SU-DHL-6 (cell line): Measurements from ENCODE around the gene NR2F1-AS1.
A peak's percentile ranks its signal among the peaks of the same experiment; 100 is the strongest.

Experiments used
- H2AFZ ChIP-seq: fragments of 200-600 bp; sonication (generic); 2 replicates; pipeline ENCODE4 v1.6.1; 2014; ENCODE audit warnings: low read depth, mild to moderate bottlenecking, moderate library complexity, mixed read lengths, antibody characterized with exemption, low read length; ENCODE audit not compliant: severe bottlenecking
- H3F3A ChIP-seq: fragments of 200-600 bp; shearing (Covaris generic); 2 replicates; pipeline ENCODE4 v1.6.0; 2016; ENCODE audit warnings: antibody characterized with exemption, mild to moderate bottlenecking; ENCODE audit not compliant: insufficient read depth
- H3K27ac ChIP-seq: fragments of 200-600 bp; sonication (generic); 2 replicates; pipeline ENCODE4 v1.5.1; 2016; ENCODE audit warnings: low read depth, mild to moderate bottlenecking, low read length, moderate library complexity, mixed read lengths
- H3K27me3 ChIP-seq: fragments of 200-600 bp; sonication (generic), shearing (Covaris generic); 2 replicates; pipeline ENCODE4 v1.6.0; 2014; ENCODE audit warnings: mild to moderate bottlenecking, low read length
- H3K36me3 ChIP-seq: fragments of 200-600 bp; sonication (generic); 2 replicates; pipeline ENCODE4 v1.6.1; 2014; ENCODE audit warnings: mild to moderate bottlenecking, low read length, mixed read lengths
- H3K4me2 ChIP-seq: fragments of 300-600, 200-600 bp; shearing (Covaris generic), sonication (generic); 2 replicates; pipeline ENCODE4 v1.6.0; 2014; ENCODE audit warnings: low read length, low read depth, mild to moderate bottlenecking; ENCODE audit not compliant: poor library complexity, severe bottlenecking
- H3K4me3 ChIP-seq: fragments of 200-600 bp; sonication (generic); 2 replicates; pipeline ENCODE4 v1.5.1; 2014; ENCODE audit warnings: antibody characterized with exemption, low read length, mild to moderate bottlenecking, mixed read lengths; ENCODE audit not compliant: insufficient read depth, poor library complexity, severe bottlenecking
- H3K79me2 ChIP-seq: fragments of 200-600 bp; sonication (generic); 2 replicates; pipeline ENCODE4 v1.6.1; 2014; ENCODE audit warnings: mild to moderate bottlenecking, low read length, moderate library complexity; ENCODE audit not compliant: insufficient read depth
- H3K9ac ChIP-seq: fragments of 200-600 bp; sonication (generic); 2 replicates; pipeline ENCODE4 v1.7.0; 2014; ENCODE audit warnings: mild to moderate bottlenecking, low read length
- H3K9me2 ChIP-seq: fragments of 200-600 bp; sonication (generic); replicated peaks from 2 replicates; pipeline ENCODE4 v1.6.1; 2014; ENCODE audit warnings: low read length; ENCODE audit not compliant: insufficient read depth
- H3K9me3 ChIP-seq: fragments of 200-600 bp; sonication (generic); 2 replicates; pipeline ENCODE4 v1.6.1; 2014; ENCODE audit warnings: low read length, mixed read lengths; ENCODE audit not compliant: insufficient read depth
- H4K20me1 ChIP-seq: fragments of 200-600 bp; sonication (generic); 2 replicates; pipeline ENCODE4 v1.6.1; 2014; ENCODE audit warnings: low read depth, mild to moderate bottlenecking, antibody characterized with exemption, low read length, moderate library complexity, mixed read lengths
- EZH2phosphoT487 ChIP-seq: fragments of 200-600 bp; sonication (generic), shearing (Covaris generic); conservative IDR thresholded peaks from 2 replicates; pipeline ENCODE4 v1.6.1; 2018; ENCODE audit warnings: mild to moderate bottlenecking, antibody characterized with exemption, low read length, moderate library complexity, mixed read lengths
- TF ChIP-seq, protein P1 (sequence below): fragments of 200-600 bp; sonication (generic); IDR thresholded peaks from one replicate; pipeline ENCODE4 v1.5.1; 2017; ENCODE audit warnings: antibody characterized with exemption, mild to moderate bottlenecking, low read length, moderate library complexity; ENCODE audit not compliant: insufficient read depth, poor library complexity, severe bottlenecking

Gene NR2F1-AS1

DNA sequence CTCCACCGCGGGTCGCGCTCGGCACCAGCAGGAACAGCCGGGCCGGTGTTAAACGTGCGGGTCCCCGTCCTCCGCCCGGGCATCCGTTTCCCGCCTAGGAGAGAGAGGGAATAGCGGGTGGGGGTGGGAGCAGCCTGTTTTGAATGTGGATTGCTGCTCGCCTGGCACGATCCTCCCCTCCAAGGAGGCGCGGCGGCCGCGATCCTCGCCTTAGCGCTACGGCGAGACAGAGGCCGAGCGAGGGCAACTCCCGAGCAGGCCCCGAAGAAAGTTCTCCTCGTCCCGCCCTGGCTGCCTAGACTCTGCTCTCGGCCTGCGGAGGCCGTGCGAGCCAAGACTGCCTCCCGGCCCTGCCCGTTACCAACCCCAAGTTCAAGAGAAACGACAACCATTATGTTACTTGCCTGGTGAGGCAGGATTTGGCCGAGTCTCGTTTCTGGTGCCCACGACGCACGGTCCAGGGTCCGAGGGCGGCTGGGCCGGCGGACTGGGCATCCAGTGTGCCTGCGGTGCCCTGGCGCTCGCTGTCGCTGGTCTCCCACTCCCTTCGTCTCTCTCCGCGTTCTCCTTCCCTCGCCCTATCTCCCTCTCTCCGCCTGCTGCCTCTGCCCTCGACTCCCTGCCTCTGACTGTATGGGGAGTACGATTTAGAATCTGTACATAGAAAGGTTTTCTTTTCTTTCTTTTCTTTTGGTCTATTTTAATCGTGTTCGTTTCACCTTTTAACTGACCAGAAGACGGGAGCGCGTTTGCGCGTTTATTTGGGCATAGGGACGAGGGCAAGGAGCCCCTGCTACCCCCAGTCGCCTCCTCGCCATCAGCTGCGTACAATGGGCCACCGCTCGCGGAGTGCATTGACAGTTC lies 724 bp downstream of the NR2F1-AS1 start:
- Histone ChIP-seq H3F3A (peaks cover 6% of the 10 kb centered on the region; the same call in 1 of the 2 replicates), H3K27ac (no peak overlapping the region), H3K36me3 (no peaks in the 10 kb centered on the region), H3K9me2 (no peaks in the 10 kb centered on the region), H3K4me3 (no peak overlapping the region), H3K79me2 (no peaks in the 10 kb centered on the region), H4K20me1 (no peaks in the 10 kb centered on the region), H2AFZ (no peak overlapping the region), H3K9me3 (no peaks in the 10 kb centered on the region), H3K27me3 (no peaks in the 10 kb centered on the region), H3K4me2 (peak overlapping the region; percentile 97), H3K9ac (no peak overlapping the region)
- no peak for TF ChIP-seq EZH2phosphoT487
- TF ChIP-seq, protein P1, sequence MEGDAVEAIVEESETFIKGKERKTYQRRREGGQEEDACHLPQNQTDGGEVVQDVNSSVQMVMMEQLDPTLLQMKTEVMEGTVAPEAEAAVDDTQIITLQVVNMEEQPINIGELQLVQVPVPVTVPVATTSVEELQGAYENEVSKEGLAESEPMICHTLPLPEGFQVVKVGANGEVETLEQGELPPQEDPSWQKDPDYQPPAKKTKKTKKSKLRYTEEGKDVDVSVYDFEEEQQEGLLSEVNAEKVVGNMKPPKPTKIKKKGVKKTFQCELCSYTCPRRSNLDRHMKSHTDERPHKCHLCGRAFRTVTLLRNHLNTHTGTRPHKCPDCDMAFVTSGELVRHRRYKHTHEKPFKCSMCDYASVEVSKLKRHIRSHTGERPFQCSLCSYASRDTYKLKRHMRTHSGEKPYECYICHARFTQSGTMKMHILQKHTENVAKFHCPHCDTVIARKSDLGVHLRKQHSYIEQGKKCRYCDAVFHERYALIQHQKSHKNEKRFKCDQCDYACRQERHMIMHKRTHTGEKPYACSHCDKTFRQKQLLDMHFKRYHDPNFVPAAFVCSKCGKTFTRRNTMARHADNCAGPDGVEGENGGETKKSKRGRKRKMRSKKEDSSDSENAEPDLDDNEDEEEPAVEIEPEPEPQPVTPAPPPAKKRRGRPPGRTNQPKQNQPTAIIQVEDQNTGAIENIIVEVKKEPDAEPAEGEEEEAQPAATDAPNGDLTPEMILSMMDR: no peak

DNA sequence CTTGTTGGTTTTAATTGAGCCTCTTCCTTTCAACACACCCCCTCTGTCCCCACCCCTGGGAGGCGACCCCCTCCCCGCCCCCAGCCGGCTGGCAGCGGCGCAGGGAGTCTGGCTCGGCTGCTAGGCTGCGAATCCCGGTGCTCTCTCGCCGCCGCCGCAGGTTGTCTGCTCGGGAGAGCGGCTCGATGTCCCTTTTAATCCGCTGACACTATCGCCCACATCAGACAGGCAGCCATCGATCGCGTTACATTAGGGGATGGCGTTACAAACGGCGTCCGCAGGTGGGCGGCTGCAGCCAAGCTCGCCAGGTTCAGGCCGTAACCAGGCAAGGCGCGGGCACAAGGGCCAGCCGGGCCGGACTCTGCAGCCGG lies 1.3 kb downstream of the NR2F1-AS1 start:
- H3K27ac ChIP-seq: no peak overlapping the region
- no peak overlapping the region for H3K9ac ChIP-seq

DNA sequence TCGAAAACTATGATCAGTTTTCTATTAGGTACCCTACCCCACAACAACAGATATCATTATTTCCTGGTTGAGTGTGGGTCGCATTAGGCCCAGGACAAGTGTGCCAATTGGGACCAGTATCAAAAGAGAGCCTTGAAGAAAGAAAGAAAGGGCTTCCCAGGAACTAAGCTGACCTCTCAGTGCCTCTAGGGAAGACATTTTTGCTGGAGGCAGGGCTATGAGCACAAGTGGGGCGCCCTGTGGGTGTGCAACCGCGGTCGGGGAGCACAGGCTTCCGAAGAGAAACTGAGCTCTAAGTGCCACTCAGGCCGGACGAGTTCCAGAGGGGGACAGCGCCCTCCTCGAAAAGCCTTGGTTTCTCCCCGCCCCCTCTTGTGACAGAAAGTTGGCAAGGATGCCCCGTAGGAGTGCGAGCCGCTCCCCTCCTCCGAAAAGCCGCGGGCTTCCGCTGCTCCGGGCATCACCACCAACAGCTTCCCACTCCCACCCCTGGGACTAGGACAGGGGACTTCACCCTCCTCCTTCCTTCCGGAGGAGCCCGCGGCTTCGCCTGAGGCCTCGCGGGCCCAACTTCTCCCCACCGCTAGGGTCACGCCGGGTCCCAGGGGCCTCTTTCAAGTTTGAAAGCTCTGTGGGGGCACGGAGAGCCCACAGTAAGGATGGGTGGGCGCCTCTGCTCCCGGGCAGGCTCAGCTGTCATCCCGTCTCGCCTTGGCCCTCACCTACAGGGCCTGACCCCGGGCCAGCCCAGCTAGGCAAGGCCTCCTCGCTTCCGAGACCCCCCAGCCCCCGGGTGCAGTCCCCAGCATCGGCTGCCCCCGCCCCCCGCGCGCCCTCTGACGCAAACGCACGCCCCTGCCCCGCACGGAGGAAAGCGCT lies 2.0 kb downstream of the NR2F1-AS1 start:
- no peaks in the 10 kb centered on the region for H3K9me3 ChIP-seq
- H3K27ac ChIP-seq: no peak overlapping the region
- H3K4me2 ChIP-seq: no peak overlapping the region
- H3K9me2 ChIP-seq: no peaks in the 10 kb centered on the region
- no peaks in the 10 kb centered on the region for H3K36me3 ChIP-seq
- no peak overlapping the region for H3K9ac ChIP-seq
- no peak overlapping the region for H2AFZ ChIP-seq
- no peak for TF ChIP-seq EZH2phosphoT487
- TF ChIP-seq, protein P1: no peak
- H3K4me3 ChIP-seq: no peak overlapping the region
- no peaks in the 10 kb centered on the region for H3K79me2 ChIP-seq
- H3F3A ChIP-seq: peaks cover 6% of the 10 kb centered on the region; the same call in 1 of the 2 replicates
- H3K27me3 ChIP-seq: no peaks in the 10 kb centered on the region
- H4K20me1 ChIP-seq: no peaks in the 10 kb centered on the region

More for the DNA sequence above, 1.3 kb downstream of the NR2F1-AS1 start:
- Histone ChIP-seq H4K20me1 (no peaks in the 10 kb centered on the region), H2AFZ (no peak overlapping the region), H3K9me3 (no peaks in the 10 kb centered on the region), H3K9me2 (no peaks in the 10 kb centered on the region), H3K36me3 (no peaks in the 10 kb centered on the region), H3K27me3 (no peaks in the 10 kb centered on the region), H3K4me3 (no peak overlapping the region), H3K79me2 (no peaks in the 10 kb centered on the region), H3F3A (peaks cover 6% of the 10 kb centered on the region; the same call in 1 of the 2 replicates), H3K4me2 (no peak overlapping the region)
- TF ChIP-seq EZH2phosphoT487: no peak
- TF ChIP-seq, protein P1: no peak
